Heart right ventricle (tissue), 16 donors: ENCODE results near the gene FAM20B. TPM values are rescaled to one million over a fixed set of nuclear protein-coding genes. Genes with fewer than 3 reads are reported as not detected.
A peak's percentile ranks its signal among the peaks of the same experiment; 100 is the strongest.

ENCODE experiments used
- ATAC-seq, 8 donors: fragments of 200-7000 bp; cut with Tn5 transposase; one replicate each; pipeline ENCODE4 v1.9.1; 2020; ENCODE audit warnings: mild to moderate bottlenecking in 8 of 8, moderate library complexity in 8 of 8, moderate number of reproducible peaks in 1 of 8
- DNase-seq, 2 donors: peaks; one replicate each; pipeline ENCODE4 v3.0.0-alpha.2; 2020
- H3K27ac ChIP-seq, 10 donors: fragments of 200-600 bp; sonication (generic) in 2 of 10; one replicate each; pipeline versions ENCODE4 v1.5.0 to v1.8.0; 2020 to 2022; ENCODE audit warnings: mild to moderate bottlenecking in 3 of 10
- H3K27me3 ChIP-seq, 7 donors: fragments of 200-600 bp; one replicate each; pipeline ENCODE4 v1.8.0; 2021 to 2022; ENCODE audit warnings: mild to moderate bottlenecking in 2 of 7
- H3K36me3 ChIP-seq, 9 donors: fragments of 200-600 bp; sonication (generic) in 1 of 9; one replicate each; pipeline versions ENCODE4 v1.5.0 to v1.8.0; 2020 to 2022; ENCODE audit warnings: mild to moderate bottlenecking in 2 of 9
- H3K4me1 ChIP-seq, 9 donors: fragments of 200-600 bp; sonication (generic) in 1 of 9; one replicate each; pipeline versions ENCODE4 v1.5.0 to v1.8.0; 2020 to 2022; ENCODE audit warnings: mild to moderate bottlenecking in 4 of 9
- H3K4me3 ChIP-seq, 10 donors: fragments of 200-600 bp; sonication (generic) in 2 of 10; one replicate each; pipeline versions ENCODE4 v1.5.0 to v1.8.0; 2020 to 2022; ENCODE audit warnings: mild to moderate bottlenecking in 7 of 10, moderate library complexity in 2 of 10
- H3K9me3 ChIP-seq, 11 donors: fragments of 200-600 bp in 10 of 11; sonication (generic) in 2 of 11; one replicate each; pipeline versions ENCODE4 v1.5.0 to v1.8.0; 2013 to 2022; ENCODE audit warnings: mild to moderate bottlenecking in 2 of 11, control low read depth in 1 of 11, moderate library complexity in 1 of 11
- CTCF ChIP-seq, 9 donors: fragments of 200-600 bp; sonication (generic) in 2 of 9; IDR thresholded peaks; one replicate each; pipeline versions ENCODE4 v1.5.0 to v1.8.0; 2021 to 2022; ENCODE audit warnings: antibody characterized with exemption in 9 of 9, mild to moderate bottlenecking in 5 of 9, moderate library complexity in 1 of 9
- WGBS, 2 donors: extraction: QIAGEN DNeasy Blood & Tissue Kit; methylation state at CpG; one replicate each; pipeline ENCODE4 v1.1.7; 2013; ENCODE audit warnings: inconsistent platforms in 1 of 2; 5-methylcytosine and 5-hydroxymethylcytosine counted together
- intact Hi-C, 10 donors: fragments of 100-400 bp; cut with DNase I; formaldehyde crosslinking; loops; one replicate each; pipeline versions ENCODE4 v1.11.1 to v1.14.2; 2022
- polyA plus RNA-seq, 2 donors: library from polyadenylated mRNA; stranded (reverse); fragments of 200-250 nt; gene quantifications; one replicate each; pipeline ENCODE4 v1.2.3, GENCODE V29; 2013
- total RNA-seq, 10 donors: library from RNA; stranded (reverse); fragmentation: NEBNext Ultra II Directional in 3 of 10; extraction: Animal tissue kit (Norgen Biotek cat#: 25700) in 3 of 10; gene quantifications; one replicate each; pipeline versions ENCODE4 v1.2.1 to v1.2.4, GENCODE V29; 2021 to 2023
- donor health status: Arrhythmogenic right ventricular cardiomyopathy.
- donor health status: ischemic (EF 13 %, LVEDD 7.1; RV severe dilation, severe dysfunction).
- donor health status: healthy with polysubstance abuse.
- donor health status: DM: no; HTN: yes; CAD: no.
- donor health status: DM: no; HTN: no; CAD: no.
- donor health status: ischemic (EF 25% LVEDD 6.9; RV normal size, moderate dysfunction).
- donor health status: ischemic (EF 25% LVEDD 5.7; RV mildly dilated, moderate dysfunction).
- donor health status: healthy.
- donor health status: DM: yes; HTN: yes; CAD: no.
- donor health status: Ischemic cardiomyopathy.
- donor health status: ischemic (EF 35%, LVEDD 5.7; RV mildly dilated, moderate dysfunction).
- donor health status: nonischemic (EF 11% LVEDD 7.7; RV severe dilation, severe dysfunction).
- donor health status: DM: yes; HTN: yes; CAD: no.
- donor health status: PGD.
- donor health status: ischemic (EF 29% LVEDD 5.4; RV normal size, mild dysfunction).
- donor health status: nonischemic (EF 23%, LVEDD 6.1; RV moderate dilation, normal function).

Gene FAM20B
- total and polyA plus RNA-seq, 12 donors: 11.9 to 63.4 (median 50.3) TPM

- intact Hi-C loops: no loop called here
- 96 to 98% methylated on average over 8 of the region's 8 CpGs for WGBS, 2 donors
Measured at GRCh38 chr1:179042087-179042486, 16.4 kb downstream of the FAM20B start.

GRCh38 chr1:179042700-179043099, 17.0 kb downstream of the FAM20B start:
- Histone ChIP-seq H3K4me3 (no peak overlapping the region), H3K27ac (no peak overlapping the region), H3K36me3 (peaks cover 0 to 19% (median 0%) of the 10 kb centered on the region in 9 donors), H3K4me1 (peaks cover 0 to 27% (median 17%) of the 10 kb centered on the region in 9 donors), H3K9me3 (no peaks in the 10 kb centered on the region), H3K27me3 (no peaks in the 10 kb centered on the region)
- ATAC-seq (peak in 1 of 8 donors; percentile 44), DNase-seq (no peak)
- WGBS, 2 donors: 96 to 97% methylated on average over 5 of the region's 5 CpGs
- no peak for TF ChIP-seq CTCF (IDR thresholded peaks at IDR 0.05)
- intact Hi-C loops: no loop called here

More at GRCh38 chr1:179042087-179042486, 16.4 kb downstream of the FAM20B start:
- Histone ChIP-seq H3K4me3 (no peak overlapping the region), H3K27ac (no peak overlapping the region), H3K9me3 (no peaks in the 10 kb centered on the region), H3K4me1 (peaks cover 0 to 23% (median 16%) of the 10 kb centered on the region in 9 donors), H3K27me3 (no peaks in the 10 kb centered on the region), H3K36me3 (peaks cover 0 to 19% (median 0%) of the 10 kb centered on the region in 9 donors)
- ATAC-seq (peak in 2 of 8 donors; percentile 25 to 50), DNase-seq (no peak)
- no peak for TF ChIP-seq CTCF (IDR thresholded peaks at IDR 0.05)

GRCh38 chr1:179043266-179043665, 17.6 kb downstream of the FAM20B start:
- H3K4me1 ChIP-seq: peaks cover 0 to 28% (median 13%) of the 10 kb centered on the region in 9 donors
- no peak overlapping the region for H3K4me3 ChIP-seq
- H3K9me3 ChIP-seq: no peaks in the 10 kb centered on the region
- no peak overlapping the region for H3K27ac ChIP-seq
- no peak for TF ChIP-seq CTCF (IDR thresholded peaks at IDR 0.05)
- H3K36me3 ChIP-seq: peaks cover 0 to 19% (median 0%) of the 10 kb centered on the region in 9 donors
- H3K27me3 ChIP-seq: no peaks in the 10 kb centered on the region
- ATAC-seq: peak in 2 of 8 donors; percentile 10 to 36
- WGBS, 2 donors: 96 to 98% methylated on average over 4 of the region's 4 CpGs
- no peak for DNase-seq
- intact Hi-C loops: no loop called here

GRCh38 chr1:179043907-179044306, 18.2 kb downstream of the FAM20B start:
- Histone ChIP-seq H3K9me3 (no peaks in the 10 kb centered on the region), H3K27ac (no peak overlapping the region), H3K27me3 (no peaks in the 10 kb centered on the region), H3K36me3 (peaks cover 0 to 19% (median 0%) of the 10 kb centered on the region in 9 donors), H3K4me1 (peaks cover 0 to 28% (median 9%) of the 10 kb centered on the region in 9 donors), H3K4me3 (no peak overlapping the region)
- no peak for TF ChIP-seq CTCF (IDR thresholded peaks at IDR 0.05)
- intact Hi-C loops: no loop called here
- no peak for ATAC-seq
- WGBS, 2 donors: 96 to 97% methylated on average over 5 of the region's 5 CpGs
- no peak for DNase-seq
